HepG2 (cell line): ENCODE data around the gene ZFHX3. TPM values are rescaled to one million over a fixed set of nuclear protein-coding genes. Genes with fewer than 3 reads are reported as not detected.

ENCODE experiments used
- DZIP1 ChIP-seq: sonication (generic); formaldehyde crosslinking; IDR thresholded peaks from 2 replicates; pipeline ENCODE4 v1.5.0; 2020; ENCODE audit warnings: mild to moderate bottlenecking, missing genetic modification reagents
- EEA1 ChIP-seq: sonication (generic); formaldehyde crosslinking; IDR thresholded peaks from 2 replicates; pipeline ENCODE4 v1.5.1; 2020; ENCODE audit warnings: mild to moderate bottlenecking, missing genetic modification reagents, borderline replicate concordance
- EED ChIP-seq: sonication (generic); formaldehyde crosslinking; IDR thresholded peaks from 2 replicates; pipeline ENCODE4 v1.5.0; 2020; ENCODE audit warnings: mild to moderate bottlenecking, missing genetic modification reagents
- FOXK1 ChIP-seq: sonication (generic); formaldehyde crosslinking; IDR thresholded peaks from 2 replicates; pipeline ENCODE4 v1.4.0; 2020; ENCODE audit warnings: low read depth, missing genetic modification reagents, borderline replicate concordance
- HINFP ChIP-seq: sonication (generic); formaldehyde crosslinking; IDR thresholded peaks from 2 replicates; pipeline ENCODE4 v1.4.0; 2020; ENCODE audit warnings: low read depth, mild to moderate bottlenecking, missing genetic modification reagents
- HNF1A ChIP-seq, 2 experiments: sonication (generic) in 1 of 2; formaldehyde crosslinking in 1 of 2; IDR thresholded peaks; 2 replicates each; pipeline versions ENCODE4 v1.4.0 to v1.6.1; 2016 to 2020; ENCODE audit warnings: borderline replicate concordance in 1 of 2, low read depth in 1 of 2, mild to moderate bottlenecking in 1 of 2, missing genetic modification reagents in 1 of 2
- NR2C2 ChIP-seq: sonication (generic); formaldehyde crosslinking; IDR thresholded peaks from 2 replicates; pipeline ENCODE4 v1.4.0; 2020; ENCODE audit warnings: missing genetic modification reagents, mild to moderate bottlenecking, moderate library complexity, borderline replicate concordance
- NR2F2 ChIP-seq: IDR thresholded peaks from 2 replicates; pipeline ENCODE4 v1.6.1; 2012; ENCODE audit warnings: low read depth, inconsistent platforms, borderline replicate concordance
- NR2F6 ChIP-seq, 2 experiments: IDR thresholded peaks; 2 replicates each; pipeline ENCODE4 v1.6.1; 2016; ENCODE audit warnings: antibody characterized with exemption in 1 of 2, mild to moderate bottlenecking in 1 of 2
- PITX1 ChIP-seq: sonication (generic); formaldehyde crosslinking; IDR thresholded peaks from 2 replicates; pipeline ENCODE4 v1.5.1; 2020; ENCODE audit warnings: mild to moderate bottlenecking, missing genetic modification reagents
- ZBTB7B ChIP-seq: sonication (generic); formaldehyde crosslinking; IDR thresholded peaks from 2 replicates; pipeline ENCODE4 v1.4.0; 2020; ENCODE audit warnings: missing genetic modification reagents
- ZMYM4 ChIP-seq: sonication (generic); formaldehyde crosslinking; IDR thresholded peaks from 2 replicates; pipeline ENCODE4 v1.8.1; 2023; ENCODE audit warnings: mild to moderate bottlenecking, missing genetic modification reagents
- ZNF430 ChIP-seq: sonication (generic); formaldehyde crosslinking; IDR thresholded peaks from 2 replicates; pipeline ENCODE4 v1.9.0; 2021; ENCODE audit warnings: mild to moderate bottlenecking, missing genetic modification reagents
- ZNF629 ChIP-seq: sonication (generic); formaldehyde crosslinking; conservative IDR thresholded peaks from 2 replicates; pipeline ENCODE4 v1.5.0; 2020; ENCODE audit warnings: missing genetic modification reagents
- ZNF644 ChIP-seq: IDR thresholded peaks from 2 replicates; pipeline ENCODE4 v1.6.1; 2016; ENCODE audit warnings: low read depth
- ZNF782 ChIP-seq: sonication (generic); formaldehyde crosslinking; IDR thresholded peaks from 2 replicates; pipeline ENCODE4 v1.4.0; 2020; ENCODE audit warnings: missing genetic modification reagents, mild to moderate bottlenecking, borderline replicate concordance
- ZUFSP ChIP-seq: sonication (generic); formaldehyde crosslinking; IDR thresholded peaks from 2 replicates; pipeline ENCODE4 v1.9.0; 2021; ENCODE audit warnings: missing genetic modification reagents, mild to moderate bottlenecking, borderline replicate concordance
- polyA plus RNA-seq, 8 experiments: library from polyadenylated mRNA; depleted of rRNA in 3 of 8; stranded (reverse) in 7 of 8; unstranded in 1 of 8; fragments of >200 nt; fragmentation: Illumina TruSeq in 4 of 8; extraction: Trizol in 4 of 8; gene quantifications; 2 replicates each; pipeline versions ENCODE4 v1.2.1 to v1.2.3, GENCODE V29; 2011 to 2016; ENCODE audit warnings: low read depth in 4 of 8, missing spikeins in 1 of 8, mixed read lengths in 1 of 8; ENCODE audit not compliant: insufficient read depth in 1 of 8
- total RNA-seq, 5 experiments: library from RNA; depleted of rRNA; stranded (reverse); fragments of >200 nt; fragmentation: Illumina TruSeq; extraction: Trizol; gene quantifications; 2 replicates each; pipeline ENCODE4 v1.2.3, GENCODE V29; 2016; ENCODE audit warnings: low read depth in 1 of 5

The ZFHX3 gene
- total and polyA plus RNA-seq, 2 of the 13 experiments (the other 11 are each of a cell fraction or from before 2014, with no cell fraction given): 5.0 to 6.0 TPM

GRCh38 chr16:73023752-73024570 is 24.0 kb downstream of the ZFHX3 start (continued):
- TF ChIP-seq FOXK1 (peak; percentile 44; the same call in 1 of the 2 replicates), ZNF430 (peak; percentile 63; the same call in 1 of the 2 replicates), EED (CRISPR knock-in tag) (peak; percentile 32; the same call in 1 of the 2 replicates), HINFP (CRISPR knock-in tag) (no peak), NR2C2 (peak; percentile 38; the same call in 1 of the 2 replicates), ZBTB7B (CRISPR knock-in tag) (peak; percentile 59; the same call in 1 of the 2 replicates), ZUFSP (CRISPR knock-in tag) (no peak), EEA1 (no peak), NR2F2 (0 out of 2 replicates have a peak, but pooled peaks have one; percentile 20), ZNF629 (no peak), HNF1A (IDR thresholded peaks at IDR 0.05; ENCODE audit: low read depth) (no peak), HNF1A (CRISPR knock-in tag; IDR thresholded peaks at IDR 0.05; ENCODE audit: borderline replicate concordance) (peak; percentile 50; the same call in 1 of the 2 replicates), PITX1 (CRISPR knock-in tag) (peak; percentile 3; the same call in 1 of the 2 replicates), ZNF782 (CRISPR knock-in tag) (peak; percentile 54; the same call in 1 of the 2 replicates), DZIP1 (CRISPR knock-in tag) (no peak), ZMYM4 (peak; percentile 87), NR2F6 (IDR thresholded peaks at IDR 0.05) (no peak), NR2F6 (CRISPR knock-in tag; IDR thresholded peaks at IDR 0.05) (peak; percentile 28; the same call in 1 of the 2 replicates), ZNF644 (CRISPR knock-in tag) (peak; percentile 82)
